ENCODE measurements around the gene BORCS5.

DNA sequence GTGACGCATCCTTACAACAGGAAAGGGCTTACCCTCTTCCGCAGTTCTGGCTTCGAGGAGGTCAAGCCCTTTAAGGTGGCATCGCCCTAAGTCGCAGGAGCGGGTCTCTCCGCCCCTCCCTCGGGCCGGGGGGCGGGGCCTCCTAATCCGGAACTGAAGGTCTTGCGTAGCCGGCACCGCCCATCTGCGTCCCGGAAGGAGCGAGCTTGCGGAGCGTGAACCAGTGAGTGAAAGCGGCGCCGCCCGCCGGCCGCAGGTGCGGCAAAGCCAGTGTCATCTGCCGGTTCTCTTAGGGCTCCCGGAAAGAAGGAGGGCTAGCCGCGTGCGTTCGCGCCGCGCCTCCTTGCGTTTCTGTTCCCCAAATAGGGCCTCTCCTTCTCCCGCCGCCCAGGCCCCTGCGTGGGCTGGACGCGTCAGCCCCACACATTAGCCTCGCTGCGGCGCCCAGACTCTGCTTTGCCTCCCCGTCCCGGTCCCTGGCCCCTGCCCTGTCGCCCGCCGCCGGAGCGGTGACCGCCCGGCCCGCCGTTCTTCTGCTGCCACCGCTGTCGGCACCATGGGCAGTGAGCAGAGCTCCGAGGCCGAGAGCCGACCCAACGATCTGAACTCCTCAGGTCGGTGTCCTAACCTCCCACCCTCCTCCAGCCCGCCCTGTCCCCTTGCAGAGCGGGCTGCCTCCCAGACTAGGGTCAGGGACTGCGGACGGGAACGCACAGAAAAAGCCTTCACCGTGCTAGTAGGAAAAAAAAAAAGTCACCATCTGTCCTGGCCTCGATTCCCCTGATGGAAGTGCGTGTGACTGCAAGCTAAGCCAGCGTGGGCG lies at the start of gene BORCS5:
- no peak for TF ChIP-seq EZH2 (IDR thresholded peaks at IDR 0.05; ENCODE audit: insufficient read depth, poor library complexity, severe bottlenecking)
- TF ChIP-seq EZH2phosphoT487 (IDR thresholded peaks at IDR 0.05; ENCODE audit: insufficient read depth, low read depth), result no peak

Data from GM23248 (cell line).